HepG2 (cell line): ENCODE data around the gene ZDHHC11.
"Not testable (repeated sequence)": the region's sequence is repeated elsewhere in the genome, so short reads cannot be mapped to it uniquely, and the experiment has no call there.

ENCODE experiments used
- ETV6 ChIP-seq: sonication (generic); formaldehyde crosslinking; conservative IDR thresholded peaks from 2 replicates; pipeline ENCODE4 v1.4.0; 2020; ENCODE audit warnings: missing genetic modification reagents
- HNRNPLL ChIP-seq: fragments of 200-400 bp; formaldehyde crosslinking; IDR thresholded peaks from 2 replicates; pipeline ENCODE4 v1.6.1; 2017; ENCODE audit warnings: mild to moderate bottlenecking, low read depth, low read length; ENCODE audit not compliant: poor library complexity, severe bottlenecking
- NFYB ChIP-seq: sonication (generic); formaldehyde crosslinking; IDR thresholded peaks from 2 replicates; pipeline ENCODE4 v1.4.0; 2020; ENCODE audit warnings: missing genetic modification reagents
- SRF ChIP-seq: IDR thresholded peaks from 2 replicates; pipeline ENCODE4 v1.6.1; 2011; ENCODE audit warnings: mild to moderate bottlenecking, low read depth, low read length, moderate library complexity
- ZNF10 ChIP-seq: sonication (generic); formaldehyde crosslinking; IDR thresholded peaks from 2 replicates; pipeline ENCODE4 v1.4.0; 2020; ENCODE audit warnings: mild to moderate bottlenecking, low read depth, missing genetic modification reagents, borderline replicate concordance
- ZNF121 ChIP-seq: sonication (generic); formaldehyde crosslinking; IDR thresholded peaks from 2 replicates; pipeline ENCODE4 v1.5.0; 2020; ENCODE audit warnings: mild to moderate bottlenecking, missing genetic modification reagents
- ZNF138 ChIP-seq: sonication (generic); formaldehyde crosslinking; IDR thresholded peaks from 2 replicates; pipeline ENCODE4 v1.5.0; 2020; ENCODE audit warnings: mild to moderate bottlenecking, low read depth, missing genetic modification reagents
- ZNF253 ChIP-seq: sonication (generic); formaldehyde crosslinking; IDR thresholded peaks from 2 replicates; pipeline ENCODE4 v1.8.0; 2022; ENCODE audit warnings: mild to moderate bottlenecking, missing genetic modification reagents, borderline replicate concordance
- ZNF263 ChIP-seq: sonication (generic); formaldehyde crosslinking; IDR thresholded peaks from 2 replicates; pipeline ENCODE4 v1.4.0; 2020; ENCODE audit warnings: missing genetic modification reagents
- ZNF703 ChIP-seq: sonication (generic); formaldehyde crosslinking; IDR thresholded peaks from 2 replicates; pipeline ENCODE4 v1.5.1; 2020; ENCODE audit warnings: missing genetic modification reagents, mild to moderate bottlenecking, moderate library complexity, borderline replicate concordance
- TF ChIP-seq, protein P1 (sequence below): sonication (generic); formaldehyde crosslinking; IDR thresholded peaks from 2 replicates; pipeline ENCODE4 v1.5.0; 2020; ENCODE audit warnings: mild to moderate bottlenecking, missing genetic modification reagents
- TF ChIP-seq, protein P2 (sequence below): sonication (generic); formaldehyde crosslinking; IDR thresholded peaks from 2 replicates; pipeline ENCODE4 v1.5.0; 2020; ENCODE audit warnings: mild to moderate bottlenecking, missing genetic modification reagents, moderate library complexity
- TF ChIP-seq, protein P3 (sequence below): sonication (generic); formaldehyde crosslinking; IDR thresholded peaks from 2 replicates; pipeline ENCODE4 v1.8.0; 2022; ENCODE audit warnings: mild to moderate bottlenecking, missing genetic modification reagents, moderate library complexity

DNA sequence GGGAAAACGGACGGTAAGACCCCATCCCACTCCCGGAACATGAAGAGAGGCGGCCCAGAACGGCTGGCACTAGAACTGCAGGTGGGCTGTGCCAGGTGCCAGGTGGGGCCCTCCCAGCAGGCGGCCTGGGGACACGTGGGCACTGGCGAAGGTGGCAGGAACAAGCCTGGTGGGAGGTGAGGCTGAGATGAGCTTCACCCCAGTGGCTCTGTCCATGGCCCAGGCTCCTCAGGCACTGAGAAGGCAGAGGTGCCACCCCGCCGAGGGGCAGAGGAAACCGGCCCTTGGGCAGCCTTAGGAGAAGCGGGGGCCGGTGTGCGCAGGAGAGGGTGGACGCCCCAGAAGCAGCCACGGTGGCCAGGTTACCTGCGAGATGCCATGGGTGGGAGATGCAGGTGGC lies 70.2 kb downstream of the ZDHHC11 start:
- TF ChIP-seq ZNF138 (CRISPR knock-in tag); HNRNPLL; SRF; ETV6; ZNF253 (CRISPR knock-in tag); ZNF121 (CRISPR knock-in tag); ZNF263 (CRISPR knock-in tag); ZNF10 (CRISPR knock-in tag); NFYB (CRISPR knock-in tag); ZNF703 (CRISPR knock-in tag): not testable (repeated sequence)
- TF ChIP-seq, protein P1, sequence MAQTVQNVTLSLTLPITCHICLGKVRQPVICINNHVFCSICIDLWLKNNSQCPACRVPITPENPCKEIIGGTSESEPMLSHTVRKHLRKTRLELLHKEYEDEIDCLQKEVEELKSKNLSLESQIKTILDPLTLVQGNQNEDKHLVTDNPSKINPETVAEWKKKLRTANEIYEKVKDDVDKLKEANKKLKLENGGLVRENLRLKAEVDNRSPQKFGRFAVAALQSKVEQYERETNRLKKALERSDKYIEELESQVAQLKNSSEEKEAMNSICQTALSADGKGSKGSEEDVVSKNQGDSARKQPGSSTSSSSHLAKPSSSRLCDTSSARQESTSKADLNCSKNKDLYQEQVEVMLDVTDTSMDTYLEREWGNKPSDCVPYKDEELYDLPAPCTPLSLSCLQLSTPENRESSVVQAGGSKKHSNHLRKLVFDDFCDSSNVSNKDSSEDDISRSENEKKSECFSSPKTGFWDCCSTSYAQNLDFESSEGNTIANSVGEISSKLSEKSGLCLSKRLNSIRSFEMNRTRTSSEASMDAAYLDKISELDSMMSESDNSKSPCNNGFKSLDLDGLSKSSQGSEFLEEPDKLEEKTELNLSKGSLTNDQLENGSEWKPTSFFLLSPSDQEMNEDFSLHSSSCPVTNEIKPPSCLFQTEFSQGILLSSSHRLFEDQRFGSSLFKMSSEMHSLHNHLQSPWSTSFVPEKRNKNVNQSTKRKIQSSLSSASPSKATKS (CRISPR knock-in tag), result not testable (repeated sequence)
- TF ChIP-seq, protein P2, sequence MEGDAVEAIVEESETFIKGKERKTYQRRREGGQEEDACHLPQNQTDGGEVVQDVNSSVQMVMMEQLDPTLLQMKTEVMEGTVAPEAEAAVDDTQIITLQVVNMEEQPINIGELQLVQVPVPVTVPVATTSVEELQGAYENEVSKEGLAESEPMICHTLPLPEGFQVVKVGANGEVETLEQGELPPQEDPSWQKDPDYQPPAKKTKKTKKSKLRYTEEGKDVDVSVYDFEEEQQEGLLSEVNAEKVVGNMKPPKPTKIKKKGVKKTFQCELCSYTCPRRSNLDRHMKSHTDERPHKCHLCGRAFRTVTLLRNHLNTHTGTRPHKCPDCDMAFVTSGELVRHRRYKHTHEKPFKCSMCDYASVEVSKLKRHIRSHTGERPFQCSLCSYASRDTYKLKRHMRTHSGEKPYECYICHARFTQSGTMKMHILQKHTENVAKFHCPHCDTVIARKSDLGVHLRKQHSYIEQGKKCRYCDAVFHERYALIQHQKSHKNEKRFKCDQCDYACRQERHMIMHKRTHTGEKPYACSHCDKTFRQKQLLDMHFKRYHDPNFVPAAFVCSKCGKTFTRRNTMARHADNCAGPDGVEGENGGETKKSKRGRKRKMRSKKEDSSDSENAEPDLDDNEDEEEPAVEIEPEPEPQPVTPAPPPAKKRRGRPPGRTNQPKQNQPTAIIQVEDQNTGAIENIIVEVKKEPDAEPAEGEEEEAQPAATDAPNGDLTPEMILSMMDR, result not testable (repeated sequence)
- TF ChIP-seq, protein P3, sequence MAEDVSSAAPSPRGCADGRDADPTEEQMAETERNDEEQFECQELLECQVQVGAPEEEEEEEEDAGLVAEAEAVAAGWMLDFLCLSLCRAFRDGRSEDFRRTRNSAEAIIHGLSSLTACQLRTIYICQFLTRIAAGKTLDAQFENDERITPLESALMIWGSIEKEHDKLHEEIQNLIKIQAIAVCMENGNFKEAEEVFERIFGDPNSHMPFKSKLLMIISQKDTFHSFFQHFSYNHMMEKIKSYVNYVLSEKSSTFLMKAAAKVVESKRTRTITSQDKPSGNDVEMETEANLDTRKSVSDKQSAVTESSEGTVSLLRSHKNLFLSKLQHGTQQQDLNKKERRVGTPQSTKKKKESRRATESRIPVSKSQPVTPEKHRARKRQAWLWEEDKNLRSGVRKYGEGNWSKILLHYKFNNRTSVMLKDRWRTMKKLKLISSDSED, result not testable (repeated sequence)
